Sigmoid colon (tissue), 4 donors: ENCODE data around the gene KIAA1217.

Source experiments
- EP300 ChIP-seq, 4 donors: sonication (generic); formaldehyde crosslinking; IDR thresholded peaks; one replicate each; pipeline ENCODE4 v1.6.1; 2017; ENCODE audit warnings: antibody characterized with exemption in 4 of 4
- TF ChIP-seq, protein P1 (sequence below), 4 experiments: fragments of 450-650 bp in 3 of 4; fragments of 200-600 bp in 1 of 4; IDR thresholded peaks; one replicate each; pipeline ENCODE4 v1.5.1; 2016 to 2019; ENCODE audit warnings: antibody characterized with exemption in 4 of 4, mild to moderate bottlenecking in 3 of 4, moderate library complexity in 2 of 4

DNA sequence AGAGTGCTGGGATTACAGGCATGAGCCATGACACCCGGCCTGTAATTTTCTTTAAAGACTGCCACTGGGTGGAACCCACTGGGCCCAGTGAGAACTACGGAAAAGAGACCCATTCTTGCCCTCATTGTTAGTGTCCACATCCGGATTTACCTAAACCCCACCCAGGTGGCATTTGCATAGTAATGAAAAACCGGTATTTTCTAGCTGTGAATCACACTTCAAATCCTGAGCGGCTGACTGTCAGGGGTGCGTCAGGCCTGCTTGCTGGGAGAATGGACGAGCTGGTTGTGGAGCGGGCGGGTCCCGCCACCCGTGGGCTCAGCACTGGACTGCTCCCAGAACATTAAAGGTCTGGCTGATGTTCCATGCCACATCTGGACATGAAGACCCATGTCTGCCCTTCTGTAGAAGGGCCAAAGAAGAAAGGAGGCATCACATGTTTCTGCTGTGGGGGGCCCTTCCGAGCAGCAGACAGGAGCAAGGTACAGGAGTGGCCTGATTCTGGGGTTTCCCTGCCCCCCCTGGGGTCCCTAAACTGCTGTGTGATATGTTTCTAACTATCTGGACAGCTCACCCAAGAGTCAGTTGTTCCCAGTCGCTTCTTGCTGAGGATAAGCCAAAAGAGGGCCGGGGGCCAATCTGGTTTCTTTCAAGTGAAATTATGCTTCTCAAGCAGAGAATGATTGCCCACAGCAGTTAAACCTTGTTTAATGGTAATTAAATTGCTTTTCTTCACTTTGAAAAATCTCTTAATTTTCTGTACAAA lies 46.4 kb downstream of the KIAA1217 start:
- TF ChIP-seq, protein P1, sequence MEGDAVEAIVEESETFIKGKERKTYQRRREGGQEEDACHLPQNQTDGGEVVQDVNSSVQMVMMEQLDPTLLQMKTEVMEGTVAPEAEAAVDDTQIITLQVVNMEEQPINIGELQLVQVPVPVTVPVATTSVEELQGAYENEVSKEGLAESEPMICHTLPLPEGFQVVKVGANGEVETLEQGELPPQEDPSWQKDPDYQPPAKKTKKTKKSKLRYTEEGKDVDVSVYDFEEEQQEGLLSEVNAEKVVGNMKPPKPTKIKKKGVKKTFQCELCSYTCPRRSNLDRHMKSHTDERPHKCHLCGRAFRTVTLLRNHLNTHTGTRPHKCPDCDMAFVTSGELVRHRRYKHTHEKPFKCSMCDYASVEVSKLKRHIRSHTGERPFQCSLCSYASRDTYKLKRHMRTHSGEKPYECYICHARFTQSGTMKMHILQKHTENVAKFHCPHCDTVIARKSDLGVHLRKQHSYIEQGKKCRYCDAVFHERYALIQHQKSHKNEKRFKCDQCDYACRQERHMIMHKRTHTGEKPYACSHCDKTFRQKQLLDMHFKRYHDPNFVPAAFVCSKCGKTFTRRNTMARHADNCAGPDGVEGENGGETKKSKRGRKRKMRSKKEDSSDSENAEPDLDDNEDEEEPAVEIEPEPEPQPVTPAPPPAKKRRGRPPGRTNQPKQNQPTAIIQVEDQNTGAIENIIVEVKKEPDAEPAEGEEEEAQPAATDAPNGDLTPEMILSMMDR (IDR thresholded peaks at IDR 0.05), result no peak
- TF ChIP-seq EP300 (IDR thresholded peaks at IDR 0.05), result no peak
